Measurements from ENCODE around the gene NTSR2.

Gene NTSR2, protein sequence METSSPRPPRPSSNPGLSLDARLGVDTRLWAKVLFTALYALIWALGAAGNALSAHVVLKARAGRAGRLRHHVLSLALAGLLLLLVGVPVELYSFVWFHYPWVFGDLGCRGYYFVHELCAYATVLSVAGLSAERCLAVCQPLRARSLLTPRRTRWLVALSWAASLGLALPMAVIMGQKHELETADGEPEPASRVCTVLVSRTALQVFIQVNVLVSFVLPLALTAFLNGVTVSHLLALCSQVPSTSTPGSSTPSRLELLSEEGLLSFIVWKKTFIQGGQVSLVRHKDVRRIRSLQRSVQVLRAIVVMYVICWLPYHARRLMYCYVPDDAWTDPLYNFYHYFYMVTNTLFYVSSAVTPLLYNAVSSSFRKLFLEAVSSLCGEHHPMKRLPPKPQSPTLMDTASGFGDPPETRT

DNA sequence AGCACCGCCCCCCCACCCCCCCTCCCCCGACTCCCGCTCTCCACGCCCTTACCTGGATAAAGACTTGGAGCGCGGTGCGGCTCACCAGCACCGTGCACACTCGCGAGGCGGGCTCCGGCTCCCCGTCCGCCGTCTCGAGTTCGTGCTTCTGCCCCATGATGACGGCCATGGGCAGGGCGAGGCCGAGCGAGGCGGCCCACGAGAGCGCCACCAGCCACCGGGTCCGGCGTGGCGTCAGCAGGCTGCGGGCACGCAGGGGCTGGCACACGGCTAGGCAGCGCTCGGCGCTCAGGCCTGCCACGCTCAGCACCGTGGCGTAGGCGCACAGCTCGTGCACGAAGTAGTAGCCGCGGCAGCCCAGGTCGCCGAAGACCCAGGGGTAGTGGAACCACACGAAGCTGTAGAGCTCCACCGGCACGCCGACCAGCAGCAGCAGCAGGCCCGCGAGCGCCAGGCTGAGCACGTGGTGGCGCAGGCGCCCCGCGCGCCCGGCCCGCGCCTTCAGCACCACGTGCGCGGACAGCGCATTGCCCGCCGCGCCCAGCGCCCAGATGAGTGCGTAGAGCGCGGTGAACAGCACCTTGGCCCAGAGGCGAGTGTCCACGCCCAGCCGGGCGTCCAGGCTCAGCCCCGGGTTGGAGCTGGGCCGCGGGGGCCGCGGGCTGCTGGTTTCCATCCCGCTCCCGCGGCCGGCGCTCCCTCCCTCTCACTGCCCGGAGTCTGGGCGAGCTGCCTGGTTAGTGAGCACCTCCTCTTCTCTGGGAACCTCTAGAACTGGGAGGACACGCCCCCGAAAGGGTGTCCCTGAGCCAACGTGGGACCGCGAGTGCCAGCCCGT lies at the start of gene NTSR2:
NTSR2 (minus strand) TSS at position 742 of the 838 bp plus-strand sequence; CDS start at position 676, 66 bp downstream.
- DNase-seq = no peak

DNA sequence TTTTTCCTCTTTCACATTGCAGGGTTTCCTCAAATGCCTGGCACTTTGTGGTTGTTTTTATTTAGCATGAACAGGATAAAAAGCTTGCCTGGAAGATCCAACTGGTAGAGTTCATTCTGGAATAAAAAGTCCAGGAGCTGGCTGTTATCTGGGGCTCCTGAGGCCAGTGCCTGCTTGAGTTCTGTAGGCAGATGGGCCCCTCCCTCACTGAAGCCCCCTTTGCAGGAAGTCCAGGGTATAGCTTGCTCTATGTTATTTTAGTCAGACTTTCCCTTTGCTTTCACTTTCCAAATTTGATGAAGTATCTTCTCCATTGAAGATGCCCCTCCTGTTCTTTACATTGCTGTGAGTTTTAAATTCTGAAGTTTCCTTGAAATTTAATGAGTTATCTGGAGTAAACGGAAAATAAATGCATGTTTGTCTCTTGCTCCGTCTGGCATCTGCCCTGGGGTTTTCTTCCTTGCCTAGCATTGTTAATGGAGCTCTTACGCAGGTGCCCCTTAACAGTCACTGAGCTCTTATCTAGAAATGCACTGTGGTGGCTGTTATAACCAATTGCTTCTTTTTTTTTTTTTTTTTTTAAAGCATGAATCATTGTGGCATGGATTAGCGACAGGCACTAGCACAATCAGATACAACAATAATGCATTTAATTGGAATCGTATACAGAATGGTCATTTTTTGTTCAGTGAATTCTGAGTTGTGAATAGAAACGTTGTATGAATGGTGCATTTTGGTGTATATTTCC lies 49.4 kb upstream of the NTSR2 start:
- no peak for DNase-seq

DNA sequence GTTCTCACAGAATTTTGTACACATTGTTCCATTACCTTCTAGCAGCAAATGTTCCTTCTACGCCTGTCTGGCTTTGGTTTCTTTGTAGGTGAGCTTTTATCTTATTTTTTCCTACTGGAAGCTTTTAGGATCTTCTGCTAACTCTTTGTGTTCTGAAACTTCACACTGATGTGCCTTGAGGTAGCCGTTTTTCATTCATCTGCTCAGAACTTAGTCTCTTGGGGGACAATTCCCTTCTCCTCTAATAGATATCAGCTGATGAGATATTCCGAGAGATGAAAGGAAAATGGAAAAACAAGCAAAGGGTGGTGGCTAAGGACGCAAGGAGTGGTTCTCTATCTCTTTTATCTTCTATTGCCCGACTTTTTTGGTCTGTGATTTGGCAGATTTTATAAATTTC lies 48.6 kb upstream of the NTSR2 start:
- DNase-seq = no peak

DNA sequence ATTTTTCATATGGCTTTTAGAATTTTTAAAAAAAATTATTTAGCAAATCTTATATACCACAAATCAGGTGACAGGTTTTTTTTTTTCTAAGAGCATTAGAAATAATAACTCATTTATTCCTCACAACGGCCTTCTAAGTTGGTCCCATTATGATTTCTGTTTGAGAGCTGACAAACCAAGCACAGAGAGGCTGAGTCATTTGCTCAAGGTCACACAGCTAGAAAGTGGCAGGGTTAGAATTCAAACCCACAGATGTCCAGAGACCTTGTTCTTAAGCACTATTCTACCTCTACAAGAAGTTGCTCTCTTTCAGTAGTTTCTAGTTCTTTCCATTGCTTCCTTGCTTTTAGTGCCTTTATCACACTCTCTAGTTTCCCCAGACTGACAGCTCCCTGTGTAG lies 47.6 kb upstream of the NTSR2 start:
- no peak for DNase-seq

DNA sequence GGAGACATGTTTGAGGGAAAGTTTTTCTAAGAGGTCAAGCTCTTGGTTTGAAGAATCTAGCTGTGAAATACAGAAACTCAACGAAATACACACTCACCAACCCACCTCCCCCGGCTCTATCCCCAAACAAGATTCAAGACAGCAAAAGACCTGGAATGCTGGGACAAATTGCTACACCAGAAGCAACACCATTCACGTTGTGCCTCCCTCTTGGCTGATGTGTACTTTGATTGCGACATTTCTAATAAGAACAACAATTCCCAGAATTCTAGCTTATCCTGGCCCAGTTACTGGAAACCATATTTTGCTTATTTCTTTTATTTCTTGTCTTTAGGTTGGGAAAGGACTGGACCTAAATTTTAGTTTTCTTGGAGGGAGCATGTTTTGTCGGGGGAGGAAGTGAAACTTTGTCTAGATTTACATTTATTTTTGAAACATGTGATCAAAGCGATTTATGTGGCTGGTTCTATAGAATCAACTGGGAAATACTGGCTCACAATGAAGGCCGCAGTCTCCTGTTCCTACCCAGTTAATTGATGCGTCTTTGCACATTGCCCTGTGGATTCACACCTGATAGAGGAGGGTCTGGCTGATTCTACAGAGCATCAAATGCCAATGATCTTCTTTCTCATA lies 46.8 kb upstream of the NTSR2 start:
- DNase-seq = no peak

DNA sequence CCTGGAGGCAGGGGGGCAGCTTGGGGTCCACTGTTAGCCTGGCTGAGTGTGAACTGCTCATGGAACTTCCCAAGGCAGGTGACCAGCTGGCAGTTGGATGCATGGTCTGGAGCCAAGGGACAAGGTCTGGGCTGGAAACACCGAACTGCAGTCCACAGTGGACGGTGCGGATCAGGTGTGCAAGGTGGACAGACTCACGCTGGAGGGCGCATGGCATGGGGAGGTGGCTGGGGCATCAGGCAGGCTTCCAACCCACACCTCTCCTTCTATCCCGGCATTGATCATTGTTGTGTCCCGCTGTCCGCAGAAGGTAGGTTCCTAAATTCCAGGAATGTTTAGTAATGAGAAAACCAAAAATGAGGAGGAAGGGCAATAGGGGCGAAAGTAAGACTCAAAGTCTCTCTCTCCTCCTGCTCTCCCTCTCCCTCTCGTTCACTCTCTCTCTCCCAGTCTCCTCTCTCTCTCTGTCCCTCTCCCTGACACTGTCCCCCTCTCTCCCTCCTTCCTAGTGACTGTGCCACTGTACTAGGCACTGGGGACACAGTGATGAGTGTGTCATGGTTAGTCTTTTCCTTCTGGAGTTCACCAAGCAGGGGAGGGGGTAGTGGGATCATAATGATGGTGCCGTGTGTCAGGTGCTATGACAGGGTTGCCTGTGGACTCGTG lies 46.1 kb upstream of the NTSR2 start:
- DNase-seq = no peak

DNA sequence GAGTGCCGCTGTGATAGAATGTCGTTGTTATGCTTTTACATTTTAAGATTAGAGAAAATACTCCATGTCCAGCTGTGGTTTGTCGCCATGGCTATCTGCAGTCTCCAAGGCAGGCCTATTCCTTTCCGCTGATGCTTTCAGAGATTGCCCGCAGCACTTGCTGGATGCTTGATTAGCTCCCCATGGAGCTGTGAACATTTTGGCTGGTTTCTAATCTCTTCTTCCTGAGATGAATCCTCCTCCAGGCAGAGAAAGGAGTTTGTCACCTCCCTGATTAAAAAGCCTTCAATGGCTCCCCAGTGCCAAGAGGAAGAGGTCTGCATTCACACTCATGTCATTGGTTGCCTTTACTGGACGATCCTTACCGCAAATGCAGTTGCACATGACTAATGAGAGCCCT lies 43.8 kb upstream of the NTSR2 start:
- DNase-seq = no peak

DNA sequence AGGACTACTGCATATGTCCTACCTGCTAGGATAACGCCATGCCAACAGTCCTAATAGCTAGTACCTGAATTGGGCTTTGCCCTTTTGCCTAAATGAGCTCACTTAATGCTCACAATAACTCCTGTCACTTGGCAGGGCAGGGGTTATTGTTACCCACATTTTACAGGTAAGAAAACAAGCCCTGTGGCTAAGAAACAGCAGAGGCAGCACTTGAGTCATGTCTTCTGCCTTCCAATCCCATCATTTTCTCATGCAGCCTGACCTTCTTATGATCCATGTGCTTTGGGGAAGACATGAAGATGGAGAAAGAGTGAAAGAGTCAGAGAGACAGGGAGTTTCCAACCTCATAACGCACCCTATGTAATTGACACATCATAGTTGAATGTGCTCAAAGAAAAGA lies 42.9 kb upstream of the NTSR2 start:
- no peak for DNase-seq

DNA sequence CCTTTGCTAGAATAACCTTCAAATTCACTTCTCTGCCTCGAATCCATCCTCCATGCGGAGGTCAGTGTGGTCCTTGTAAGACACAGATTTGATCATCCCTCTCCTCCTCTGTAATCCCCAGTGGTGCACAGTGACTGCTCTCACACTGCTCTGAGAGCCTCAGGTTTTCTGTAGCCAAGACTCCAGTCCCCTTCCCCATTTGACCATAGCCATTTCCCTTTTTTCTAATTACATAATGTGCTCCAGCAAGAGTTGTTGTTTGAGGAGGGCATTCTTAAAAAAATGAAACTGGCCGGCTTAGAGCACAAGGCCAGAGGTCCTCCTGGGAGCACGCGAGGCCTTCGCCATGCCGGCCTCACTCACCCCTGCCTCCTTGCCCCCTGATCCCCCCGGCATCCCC lies 41.8 kb upstream of the NTSR2 start:
- no peak for DNase-seq

DNA sequence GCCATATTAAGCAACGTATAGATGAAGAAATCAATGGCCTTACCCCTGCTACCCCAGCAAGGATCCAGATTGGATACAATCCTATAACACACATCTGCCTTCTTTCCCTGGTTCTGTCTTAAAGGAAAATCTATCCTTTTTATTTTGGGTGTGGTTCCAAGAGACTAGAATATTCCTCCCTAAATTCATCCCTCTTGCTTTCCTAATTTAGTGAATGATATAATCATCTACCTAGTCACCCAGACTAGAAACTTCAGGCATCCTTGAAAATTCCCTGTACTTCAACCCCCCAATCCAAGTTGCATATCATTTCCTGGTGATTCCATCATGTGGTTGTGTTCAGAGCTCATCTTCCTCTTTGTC lies 41.3 kb upstream of the NTSR2 start:
- DNase-seq = no peak

DNA sequence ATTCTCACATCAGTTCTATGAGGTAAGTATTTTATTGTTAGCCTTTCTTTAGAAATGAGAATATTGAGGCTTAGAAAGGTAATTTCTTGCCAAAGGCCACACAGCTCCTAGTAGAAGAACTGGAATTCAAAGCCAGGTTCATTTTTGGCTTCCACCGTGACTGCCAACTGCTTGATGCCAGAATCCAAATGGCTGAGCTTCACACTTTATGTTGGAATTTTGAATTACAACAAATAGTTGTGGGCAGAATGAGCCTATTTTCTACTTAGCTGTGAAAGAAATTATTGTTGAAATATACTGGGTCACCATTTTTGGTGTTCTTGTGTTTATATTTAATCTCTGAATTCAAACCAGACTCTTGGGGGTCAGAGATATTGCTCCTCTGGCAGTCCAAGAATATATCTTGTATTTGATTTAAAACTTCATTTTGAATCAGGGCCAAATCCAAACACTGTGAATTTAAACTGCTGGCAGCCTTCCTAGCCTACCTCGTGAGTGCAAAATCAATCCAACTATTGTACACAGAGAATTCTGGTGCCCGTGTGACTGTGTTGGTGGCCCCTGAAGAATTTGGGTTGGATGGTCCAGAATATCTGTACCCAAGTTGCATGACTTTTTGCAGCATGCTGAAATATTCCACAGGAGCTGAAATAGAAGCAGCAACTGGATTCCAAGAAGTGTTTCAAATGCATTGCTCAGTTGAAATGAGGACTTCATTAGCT lies 40.8 kb upstream of the NTSR2 start:
- DNase-seq = no peak

DNA sequence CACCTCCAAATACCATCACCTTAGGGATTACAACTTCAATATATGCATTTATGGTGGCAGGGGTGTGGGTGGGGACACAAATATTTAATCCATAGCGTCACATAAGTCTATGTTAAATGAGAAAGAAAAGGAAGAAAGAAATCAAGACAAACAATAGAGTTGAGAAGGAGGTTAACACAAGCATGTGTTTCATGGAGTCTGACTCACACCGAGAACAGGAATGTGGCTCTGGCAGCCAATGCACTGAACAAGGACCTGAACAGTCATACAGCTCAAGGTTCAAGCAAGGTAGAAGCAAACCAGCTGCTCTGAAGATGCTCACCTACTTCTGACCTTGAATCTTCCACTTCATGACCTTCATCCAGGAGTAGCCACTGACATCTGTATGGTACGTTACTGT lies 40.2 kb upstream of the NTSR2 start:
- no peak for DNase-seq

DNA sequence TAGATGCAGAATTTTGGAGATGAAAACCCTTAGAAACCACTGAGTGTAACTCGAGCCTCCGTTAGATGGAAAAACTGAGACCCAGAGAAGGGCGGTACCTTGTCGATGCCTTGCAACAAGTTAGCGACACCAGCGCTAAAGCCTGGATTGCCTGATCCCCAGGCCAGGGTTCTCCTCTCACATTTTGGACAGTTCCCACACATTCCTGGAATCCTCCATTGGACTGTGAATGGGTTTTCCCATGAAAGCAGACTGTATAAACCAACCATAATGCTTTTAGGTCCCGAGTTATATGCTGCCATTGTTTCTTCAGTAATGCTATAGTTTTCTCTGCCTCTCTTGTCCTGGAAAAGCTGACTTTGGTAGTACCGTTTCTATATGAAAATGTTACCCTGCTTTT lies 39.3 kb upstream of the NTSR2 start:
- DNase-seq = no peak

DNA sequence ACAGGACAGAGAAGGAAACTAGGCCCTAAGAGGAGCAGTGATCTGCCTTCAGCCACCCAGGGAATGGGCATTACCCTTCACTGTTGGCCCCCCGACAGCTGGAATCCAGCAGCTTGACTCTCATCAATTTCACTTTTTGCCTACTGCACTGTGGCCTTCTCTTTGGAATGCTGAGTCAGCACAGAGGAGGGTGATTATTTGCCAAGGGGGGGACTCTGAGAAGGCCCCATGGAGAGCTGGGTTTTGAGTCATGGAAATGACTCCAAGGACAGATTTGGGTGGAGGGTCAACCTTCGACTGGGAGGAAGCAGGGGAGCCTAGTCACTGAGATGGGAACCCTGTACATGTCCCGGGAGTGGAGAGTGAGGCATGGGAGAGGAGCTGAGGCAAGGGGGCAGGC lies 38.1 kb upstream of the NTSR2 start:
- no peak for DNase-seq

DNA sequence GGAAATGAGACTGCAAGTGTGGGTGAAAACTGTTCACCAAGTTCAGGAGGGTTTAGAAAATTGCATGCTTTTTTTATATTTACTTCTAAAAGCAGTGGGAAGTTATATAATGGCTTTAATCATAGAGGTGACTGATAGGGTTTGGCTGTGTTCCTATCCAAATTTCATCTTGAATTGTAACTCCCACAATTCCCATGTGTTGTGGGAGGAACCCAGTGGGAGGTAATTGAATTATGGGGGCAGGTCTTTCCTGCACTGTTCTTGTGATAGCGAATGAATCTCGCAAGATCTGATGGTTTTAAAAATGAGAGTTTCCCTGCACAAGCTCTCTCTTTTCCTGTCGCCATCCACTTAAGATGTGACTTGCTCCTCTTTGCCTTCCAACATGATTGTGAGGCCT lies 35.7 kb upstream of the NTSR2 start:
- no peak for DNase-seq

DNA sequence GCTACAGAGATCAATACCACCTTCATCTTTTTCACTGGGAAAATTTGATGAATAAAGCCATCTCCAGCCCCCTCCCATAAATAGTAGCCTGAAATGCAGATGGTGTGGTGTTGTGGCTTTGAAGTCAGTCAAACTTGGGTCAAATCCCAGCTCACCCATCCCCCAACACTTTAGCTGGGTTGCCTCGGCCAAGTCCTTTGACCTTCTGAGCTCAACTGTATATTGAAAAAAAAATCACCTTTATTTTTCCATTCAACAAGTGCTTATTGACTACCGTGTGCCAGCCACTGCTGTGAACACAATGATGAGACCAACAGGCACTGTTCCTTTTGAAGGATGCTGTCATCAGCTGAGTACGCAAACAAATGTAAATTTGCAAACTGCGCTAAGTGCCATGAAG lies 35.1 kb upstream of the NTSR2 start:
- no peak for DNase-seq

DNA sequence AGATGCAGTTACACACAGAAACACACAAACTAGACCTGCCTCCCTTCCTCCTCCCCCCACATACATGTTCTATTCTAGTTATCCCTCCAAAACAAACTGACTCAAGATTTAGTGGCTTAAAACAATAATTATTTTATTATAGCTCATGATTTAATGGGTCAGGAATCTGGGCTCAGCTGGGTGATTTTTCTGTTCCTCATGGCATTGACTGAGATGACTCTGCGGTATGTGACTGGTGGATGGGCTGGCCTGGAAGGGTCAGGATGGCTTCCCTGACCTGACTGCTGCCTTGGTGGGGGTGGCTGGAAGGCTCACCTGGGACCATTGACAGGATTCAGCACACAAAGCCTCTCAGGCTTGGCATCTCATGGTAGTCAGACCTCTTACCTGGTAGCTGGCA lies 33.7 kb upstream of the NTSR2 start:
- DNase-seq = no peak

DNA sequence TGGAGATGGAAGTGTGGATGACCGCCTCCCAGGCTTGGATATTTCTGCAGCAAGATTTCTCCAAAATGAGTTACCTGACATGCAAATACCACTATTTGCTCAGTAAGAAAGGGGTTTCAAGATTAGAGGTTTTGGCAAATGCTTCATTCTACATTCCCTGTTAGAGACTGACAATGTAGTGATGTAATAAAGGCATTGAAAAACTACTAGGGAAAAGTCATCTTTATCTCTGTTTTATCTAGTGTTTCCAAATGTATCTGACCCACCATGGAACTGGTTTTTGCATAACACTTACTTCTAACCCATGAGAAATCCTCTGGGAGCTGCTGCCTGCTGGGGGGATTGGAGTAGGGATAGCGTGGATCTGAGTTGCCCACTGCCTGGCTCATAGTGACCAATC lies 33.0 kb upstream of the NTSR2 start:
- DNase-seq = no peak

DNA sequence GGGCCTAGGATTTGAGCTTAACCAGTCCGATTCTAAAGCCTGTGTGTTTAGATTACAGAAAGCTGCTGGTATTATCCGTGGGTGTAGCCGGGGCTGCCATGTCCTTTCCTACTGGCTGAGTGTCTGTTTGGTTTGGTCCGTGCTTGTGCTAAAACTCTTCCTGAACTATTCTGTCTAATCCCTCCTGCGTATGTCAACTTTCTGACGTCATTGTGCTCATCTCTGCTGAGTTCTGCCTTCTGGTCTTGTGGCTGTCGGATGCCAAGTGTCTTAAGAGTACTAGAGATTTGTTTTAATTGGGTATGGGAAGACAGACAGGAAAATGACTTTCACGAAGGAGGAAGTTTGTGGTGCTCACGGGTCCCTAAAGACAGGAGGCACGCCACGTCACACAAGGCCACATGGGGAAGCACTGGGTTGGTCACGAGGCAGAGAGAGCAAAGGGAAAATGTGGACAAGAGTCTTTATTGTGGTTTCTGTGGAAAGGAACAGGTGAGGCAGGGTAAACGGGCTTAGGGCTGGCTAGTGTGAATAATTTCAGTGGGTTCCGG lies 31.8 kb upstream of the NTSR2 start:
- no peak for DNase-seq

DNA sequence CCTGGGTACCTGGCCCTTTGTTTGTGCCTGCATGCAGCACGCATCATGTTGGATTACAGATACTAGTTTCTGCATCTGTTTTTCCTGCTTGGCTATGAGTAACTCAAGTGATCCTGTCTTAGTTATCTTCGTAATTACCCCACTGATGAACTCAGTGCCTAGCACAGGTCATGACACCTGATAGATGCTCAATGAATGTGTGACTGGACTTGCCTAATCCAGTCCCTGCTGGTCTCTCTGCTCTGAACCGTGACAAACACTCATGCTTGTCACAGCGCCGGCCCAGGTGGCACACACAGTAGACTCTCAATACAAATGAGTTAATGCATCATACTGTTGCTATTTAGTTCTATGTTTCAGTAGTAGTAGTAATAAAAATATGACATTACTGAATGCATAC lies 31.2 kb upstream of the NTSR2 start:
- no peak for DNase-seq

Data from CD4-positive, alpha-beta T cell treated with Interleukin-6 for 4 hours (primary cell).